ENCODE measurements around the gene FAM98A. TPM values are rescaled to one million over a fixed set of nuclear protein-coding genes. Genes with fewer than 3 reads are reported as not detected.
A peak's percentile ranks its signal among the peaks of the same experiment; 100 is the strongest.

Gene FAM98A
- total and polyA plus RNA-seq, 9 of the 15 experiments (the other 6 are each of a cell fraction or from before 2014, with no cell fraction given), result 16.5 to 238 (median 44.6) TPM

DNA sequence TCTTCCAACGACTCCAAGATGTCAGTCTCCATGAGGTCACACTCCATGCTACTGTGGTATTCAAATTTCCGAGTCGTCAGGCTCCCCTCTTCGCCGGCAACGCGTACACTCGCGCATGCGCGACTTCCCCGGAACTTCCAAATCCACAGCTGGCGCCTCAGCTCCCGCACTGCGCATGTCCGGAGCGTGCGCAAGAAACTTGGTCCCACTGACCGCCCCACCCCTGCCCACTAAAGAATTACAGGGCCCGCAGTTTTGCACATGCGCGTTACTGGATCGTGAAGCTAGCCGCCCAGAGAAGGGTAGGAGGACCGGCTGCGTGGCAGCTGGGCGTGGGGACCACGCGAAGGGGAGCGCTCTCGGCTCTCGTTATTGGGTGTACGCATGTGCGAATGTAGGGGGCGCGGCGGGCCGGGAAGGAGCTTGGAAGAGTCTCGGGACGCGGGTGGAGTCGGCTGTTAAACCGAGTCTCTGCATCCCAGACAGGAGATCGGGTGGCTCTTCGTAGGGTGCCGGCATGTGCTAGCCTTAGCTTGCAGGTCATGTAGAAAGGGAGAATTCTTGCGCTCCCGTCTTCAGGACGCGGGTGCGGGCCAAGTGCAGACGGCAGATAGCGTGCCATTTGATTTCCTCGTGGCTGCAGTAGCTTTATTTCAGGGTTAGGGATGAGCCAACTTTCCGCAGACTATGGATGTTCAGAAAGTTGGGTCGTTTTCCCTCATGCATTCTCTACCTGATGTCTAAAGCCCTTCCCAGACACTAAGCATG, at the start of gene FAM98A (continued):
- TF ChIP-seq, protein P1, sequence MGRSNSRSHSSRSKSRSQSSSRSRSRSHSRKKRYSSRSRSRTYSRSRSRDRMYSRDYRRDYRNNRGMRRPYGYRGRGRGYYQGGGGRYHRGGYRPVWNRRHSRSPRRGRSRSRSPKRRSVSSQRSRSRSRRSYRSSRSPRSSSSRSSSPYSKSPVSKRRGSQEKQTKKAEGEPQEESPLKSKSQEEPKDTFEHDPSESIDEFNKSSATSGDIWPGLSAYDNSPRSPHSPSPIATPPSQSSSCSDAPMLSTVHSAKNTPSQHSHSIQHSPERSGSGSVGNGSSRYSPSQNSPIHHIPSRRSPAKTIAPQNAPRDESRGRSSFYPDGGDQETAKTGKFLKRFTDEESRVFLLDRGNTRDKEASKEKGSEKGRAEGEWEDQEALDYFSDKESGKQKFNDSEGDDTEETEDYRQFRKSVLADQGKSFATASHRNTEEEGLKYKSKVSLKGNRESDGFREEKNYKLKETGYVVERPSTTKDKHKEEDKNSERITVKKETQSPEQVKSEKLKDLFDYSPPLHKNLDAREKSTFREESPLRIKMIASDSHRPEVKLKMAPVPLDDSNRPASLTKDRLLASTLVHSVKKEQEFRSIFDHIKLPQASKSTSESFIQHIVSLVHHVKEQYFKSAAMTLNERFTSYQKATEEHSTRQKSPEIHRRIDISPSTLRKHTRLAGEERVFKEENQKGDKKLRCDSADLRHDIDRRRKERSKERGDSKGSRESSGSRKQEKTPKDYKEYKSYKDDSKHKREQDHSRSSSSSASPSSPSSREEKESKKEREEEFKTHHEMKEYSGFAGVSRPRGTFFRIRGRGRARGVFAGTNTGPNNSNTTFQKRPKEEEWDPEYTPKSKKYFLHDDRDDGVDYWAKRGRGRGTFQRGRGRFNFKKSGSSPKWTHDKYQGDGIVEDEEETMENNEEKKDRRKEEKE (IDR thresholded peaks at IDR 0.05; ENCODE audit: borderline replicate concordance in 1 of 2, control insufficient read depth in 1 of 2, low read depth in 2 of 2, low read length in 1 of 2), result no peak
- TF ChIP-seq GABPA (tag; conservative IDR thresholded peaks at IDR 0.05; ENCODE audit: low read depth) (peak; percentile 63), ARID1B (IDR thresholded peaks at IDR 0.05) (no peak), HDAC2 (IDR thresholded peaks at IDR 0.05) (peak; percentile 74), POLR2B (IDR thresholded peaks at IDR 0.05; ENCODE audit: low read depth, partially characterized antibody) (peak; percentile 90), BRD9 (IDR thresholded peaks at IDR 0.05; ENCODE audit: low read depth, partially characterized antibody) (no peak), BDP1 (IDR thresholded peaks at IDR 0.05; ENCODE audit: insufficient read depth, insufficient read length) (no peak), SETDB1 (IDR thresholded peaks at IDR 0.05; ENCODE audit: low read length) (no peak), MXI1 (IDR thresholded peaks at IDR 0.05; ENCODE audit: low read depth, low read length) (no peak; the same call in 1 of the 2 replicates), ZBTB7A (IDR thresholded peaks at IDR 0.05; ENCODE audit: borderline replicate concordance, control insufficient read depth, low read depth, low read length) (peak; percentile 22; the same call in 1 of the 2 replicates), MBD2 (IDR thresholded peaks at IDR 0.05; ENCODE audit: borderline replicate concordance, low read depth) (no peak), BCOR (IDR thresholded peaks at IDR 0.05) (no peak), SNIP1 (IDR thresholded peaks at IDR 0.05; ENCODE audit: low read depth) (no peak), MTA1 (IDR thresholded peaks at IDR 0.05; ENCODE audit: borderline replicate concordance) (peak; percentile 55), ELF1 (tag; IDR thresholded peaks at IDR 0.05) (no peak), ZC3H11A (IDR thresholded peaks at IDR 0.05; ENCODE audit: low read depth, low read length) (no peak), CC2D1A (IDR thresholded peaks at IDR 0.05) (peak; percentile 11; the same call in 1 of the 2 replicates), ZNF232 (CRISPR knock-in tag; IDR thresholded peaks at IDR 0.05) (peak; percentile 92)
- TF ChIP-seq, protein P2, sequence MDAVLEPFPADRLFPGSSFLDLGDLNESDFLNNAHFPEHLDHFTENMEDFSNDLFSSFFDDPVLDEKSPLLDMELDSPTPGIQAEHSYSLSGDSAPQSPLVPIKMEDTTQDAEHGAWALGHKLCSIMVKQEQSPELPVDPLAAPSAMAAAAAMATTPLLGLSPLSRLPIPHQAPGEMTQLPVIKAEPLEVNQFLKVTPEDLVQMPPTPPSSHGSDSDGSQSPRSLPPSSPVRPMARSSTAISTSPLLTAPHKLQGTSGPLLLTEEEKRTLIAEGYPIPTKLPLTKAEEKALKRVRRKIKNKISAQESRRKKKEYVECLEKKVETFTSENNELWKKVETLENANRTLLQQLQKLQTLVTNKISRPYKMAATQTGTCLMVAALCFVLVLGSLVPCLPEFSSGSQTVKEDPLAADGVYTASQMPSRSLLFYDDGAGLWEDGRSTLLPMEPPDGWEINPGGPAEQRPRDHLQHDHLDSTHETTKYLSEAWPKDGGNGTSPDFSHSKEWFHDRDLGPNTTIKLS (IDR thresholded peaks at IDR 0.05; ENCODE audit: borderline replicate concordance, low read depth), result peak; percentile 97
- TF ChIP-seq, protein P3, sequence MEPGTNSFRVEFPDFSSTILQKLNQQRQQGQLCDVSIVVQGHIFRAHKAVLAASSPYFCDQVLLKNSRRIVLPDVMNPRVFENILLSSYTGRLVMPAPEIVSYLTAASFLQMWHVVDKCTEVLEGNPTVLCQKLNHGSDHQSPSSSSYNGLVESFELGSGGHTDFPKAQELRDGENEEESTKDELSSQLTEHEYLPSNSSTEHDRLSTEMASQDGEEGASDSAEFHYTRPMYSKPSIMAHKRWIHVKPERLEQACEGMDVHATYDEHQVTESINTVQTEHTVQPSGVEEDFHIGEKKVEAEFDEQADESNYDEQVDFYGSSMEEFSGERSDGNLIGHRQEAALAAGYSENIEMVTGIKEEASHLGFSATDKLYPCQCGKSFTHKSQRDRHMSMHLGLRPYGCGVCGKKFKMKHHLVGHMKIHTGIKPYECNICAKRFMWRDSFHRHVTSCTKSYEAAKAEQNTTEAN (CRISPR knock-in tag; IDR thresholded peaks at IDR 0.05), result peak; percentile 87; the same call in 1 of the 2 replicates
- TF ChIP-seq, protein P4, sequence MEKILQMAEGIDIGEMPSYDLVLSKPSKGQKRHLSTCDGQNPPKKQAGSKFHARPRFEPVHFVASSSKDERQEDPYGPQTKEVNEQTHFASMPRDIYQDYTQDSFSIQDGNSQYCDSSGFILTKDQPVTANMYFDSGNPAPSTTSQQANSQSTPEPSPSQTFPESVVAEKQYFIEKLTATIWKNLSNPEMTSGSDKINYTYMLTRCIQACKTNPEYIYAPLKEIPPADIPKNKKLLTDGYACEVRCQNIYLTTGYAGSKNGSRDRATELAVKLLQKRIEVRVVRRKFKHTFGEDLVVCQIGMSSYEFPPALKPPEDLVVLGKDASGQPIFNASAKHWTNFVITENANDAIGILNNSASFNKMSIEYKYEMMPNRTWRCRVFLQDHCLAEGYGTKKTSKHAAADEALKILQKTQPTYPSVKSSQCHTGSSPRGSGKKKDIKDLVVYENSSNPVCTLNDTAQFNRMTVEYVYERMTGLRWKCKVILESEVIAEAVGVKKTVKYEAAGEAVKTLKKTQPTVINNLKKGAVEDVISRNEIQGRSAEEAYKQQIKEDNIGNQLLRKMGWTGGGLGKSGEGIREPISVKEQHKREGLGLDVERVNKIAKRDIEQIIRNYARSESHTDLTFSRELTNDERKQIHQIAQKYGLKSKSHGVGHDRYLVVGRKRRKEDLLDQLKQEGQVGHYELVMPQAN (IDR thresholded peaks at IDR 0.05; ENCODE audit: borderline replicate concordance), result peak; percentile 77
